OCI-LY7 (cell line): ENCODE data around the gene SOX12.

Experiments
- EZH2phosphoT487 ChIP-seq: fragments of 200-600 bp; sonication (generic); IDR thresholded peaks from 2 replicates; pipeline ENCODE4 v1.6.1; 2018; ENCODE audit warnings: low read depth, borderline replicate concordance, mild to moderate bottlenecking, mixed run types, antibody characterized with exemption, low read length, moderate library complexity, mixed read lengths
- TF ChIP-seq, protein P1 (sequence below): fragments of 200-600 bp; sonication (generic); conservative IDR thresholded peaks from 2 replicates; pipeline ENCODE4 v1.5.1; 2014; ENCODE audit warnings: mild to moderate bottlenecking, antibody characterized with exemption, low read length, moderate library complexity, mixed read lengths

DNA sequence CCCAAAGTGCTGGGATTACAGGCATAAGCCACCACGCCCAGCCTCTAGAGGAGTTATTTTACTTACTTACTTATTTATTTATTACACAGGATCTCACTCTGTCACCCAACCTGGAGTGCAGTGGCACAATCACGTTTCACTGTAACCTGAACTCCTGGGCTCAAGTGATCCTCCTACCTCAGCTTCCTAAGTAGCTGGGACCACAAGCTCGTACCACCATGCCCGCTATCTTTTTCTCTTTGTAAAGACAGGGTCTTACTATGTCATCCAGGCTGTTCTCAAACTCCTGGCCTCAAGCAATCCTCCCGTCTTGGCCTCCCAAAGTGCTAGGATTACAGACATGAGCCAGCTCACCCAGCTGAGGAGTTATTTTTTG, 53.6 kb downstream of the SOX12 start:
- TF ChIP-seq, protein P1, sequence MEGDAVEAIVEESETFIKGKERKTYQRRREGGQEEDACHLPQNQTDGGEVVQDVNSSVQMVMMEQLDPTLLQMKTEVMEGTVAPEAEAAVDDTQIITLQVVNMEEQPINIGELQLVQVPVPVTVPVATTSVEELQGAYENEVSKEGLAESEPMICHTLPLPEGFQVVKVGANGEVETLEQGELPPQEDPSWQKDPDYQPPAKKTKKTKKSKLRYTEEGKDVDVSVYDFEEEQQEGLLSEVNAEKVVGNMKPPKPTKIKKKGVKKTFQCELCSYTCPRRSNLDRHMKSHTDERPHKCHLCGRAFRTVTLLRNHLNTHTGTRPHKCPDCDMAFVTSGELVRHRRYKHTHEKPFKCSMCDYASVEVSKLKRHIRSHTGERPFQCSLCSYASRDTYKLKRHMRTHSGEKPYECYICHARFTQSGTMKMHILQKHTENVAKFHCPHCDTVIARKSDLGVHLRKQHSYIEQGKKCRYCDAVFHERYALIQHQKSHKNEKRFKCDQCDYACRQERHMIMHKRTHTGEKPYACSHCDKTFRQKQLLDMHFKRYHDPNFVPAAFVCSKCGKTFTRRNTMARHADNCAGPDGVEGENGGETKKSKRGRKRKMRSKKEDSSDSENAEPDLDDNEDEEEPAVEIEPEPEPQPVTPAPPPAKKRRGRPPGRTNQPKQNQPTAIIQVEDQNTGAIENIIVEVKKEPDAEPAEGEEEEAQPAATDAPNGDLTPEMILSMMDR, result no peak
- TF ChIP-seq EZH2phosphoT487, result no peak
